ENCODE measurements around the gene OR52L1.
"Not testable (repeated sequence)": the region's sequence is repeated elsewhere in the genome, so short reads cannot be mapped to it uniquely, and the experiment has no call there.

The OR52L1 gene

DNA sequence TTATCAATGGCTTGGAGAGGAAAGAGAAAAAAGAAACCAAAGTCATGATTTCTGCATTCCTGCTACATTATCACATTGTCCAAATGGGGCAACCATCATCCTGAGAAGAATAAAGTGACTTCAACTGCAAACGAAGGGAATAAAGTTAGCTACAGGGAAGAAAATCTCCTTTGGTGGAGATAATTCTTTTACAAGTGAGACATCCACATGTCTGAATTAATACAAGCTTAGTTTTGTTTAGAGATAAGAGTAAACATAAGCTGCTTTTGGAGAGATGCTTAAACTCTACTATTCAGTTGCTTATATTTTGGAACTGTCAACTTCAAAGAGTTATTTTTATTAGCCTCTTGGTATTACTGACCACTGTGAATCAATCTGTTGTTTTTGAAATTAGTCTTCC is at the start of gene OR52L1:
Gene OR52L1, minus strand, starts transcription at position 101 of the 400 bp plus-strand sequence. Its CDS starts 55 bp downstream, at position 46.
- DNase-seq (ENCODE audit: low spot score): no peak

GRCh38 chr11:6030708-6031405 is 44.1 kb upstream of the OR52L1 start, which contains the start of gene OR56A1:
Gene OR56A1 (minus strand): TSS chr11:6030758. CDS start chr11:6027692, 3,066 bp downstream.
- DNase-seq (ENCODE audit: low spot score): no peak

- DNase-seq (ENCODE audit: low spot score): no peak
Measured at GRCh38 chr11:6027501-6027900, 40.7 kb upstream of the OR52L1 start.

DNA sequence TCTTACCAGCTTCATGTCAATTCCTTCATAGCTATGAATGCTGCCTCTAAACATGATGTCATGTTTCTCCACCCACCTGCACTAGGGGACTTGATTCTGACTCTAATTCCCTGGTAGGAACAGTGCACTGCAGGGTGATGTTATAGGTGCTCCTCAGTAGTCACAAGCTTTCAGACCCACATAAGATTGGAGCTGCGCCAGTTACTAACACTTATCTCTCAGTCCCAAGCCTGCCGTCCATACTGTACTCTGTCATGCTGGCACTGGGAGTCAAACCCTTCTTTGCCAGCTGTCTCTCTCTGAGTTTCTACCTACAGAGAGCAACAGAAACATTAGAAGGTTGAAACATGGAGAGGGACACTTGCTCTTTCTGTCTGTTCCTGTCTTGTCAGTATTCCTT is 38.3 kb upstream of the OR52L1 start:
- DNase-seq (ENCODE audit: low spot score): no peak

GRCh38 chr11:6022956-6023355 is 36.2 kb upstream of the OR52L1 start:
- DNase-seq (ENCODE audit: low spot score): peak; percentile 51

DNA sequence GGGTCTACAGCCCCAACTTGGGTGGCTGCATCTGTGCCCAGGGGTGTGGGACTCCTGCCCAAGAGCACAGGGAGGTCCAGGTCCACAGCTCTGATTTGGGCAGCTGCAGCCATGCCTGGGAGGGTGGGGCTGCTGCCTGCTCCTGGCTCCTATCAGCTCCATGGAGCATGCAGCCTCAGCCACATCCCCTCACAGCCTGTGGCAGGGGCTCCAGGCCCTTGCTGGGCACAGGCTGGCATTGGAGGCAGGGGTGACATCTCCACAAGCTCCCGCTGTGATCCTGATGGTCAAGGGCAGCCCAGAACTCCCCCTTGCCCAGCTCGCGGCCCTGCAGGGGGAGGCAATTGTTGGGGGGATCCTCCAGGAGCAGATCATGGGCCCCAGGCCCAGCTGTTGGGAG is 26.3 kb upstream of the OR52L1 start:
- no peak for DNase-seq (ENCODE audit: low spot score)

DNA sequence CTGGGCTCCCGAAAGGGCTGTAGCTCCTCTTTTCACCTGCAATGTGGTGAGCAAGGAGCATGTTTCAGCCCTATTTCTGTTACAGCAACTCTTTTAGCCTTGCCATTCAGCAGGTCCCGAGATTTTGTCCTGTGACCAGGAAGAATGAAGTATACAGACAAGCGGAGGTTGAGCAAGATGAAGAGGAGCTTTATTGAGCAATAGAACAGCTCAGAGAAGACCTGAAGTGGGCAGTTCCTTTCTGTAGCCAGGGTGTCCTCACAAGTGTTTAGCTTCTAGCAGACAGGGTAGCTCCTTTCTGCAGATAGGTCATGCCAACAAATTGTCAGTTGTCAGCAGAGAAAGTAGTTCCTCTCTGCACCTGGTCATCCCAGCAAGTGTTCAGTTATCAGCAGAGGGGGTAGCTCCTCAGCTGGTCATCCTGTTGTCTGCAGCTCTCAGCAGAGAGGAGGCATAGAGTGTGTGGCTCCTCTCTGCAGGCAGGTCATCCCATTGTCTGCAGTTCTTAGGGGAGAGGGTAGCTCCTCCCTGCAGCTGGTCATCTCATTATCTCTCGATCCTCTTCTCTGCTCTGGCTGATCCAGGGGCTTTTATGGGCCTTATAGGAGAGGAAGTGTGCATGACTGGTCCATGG is 25.4 kb upstream of the OR52L1 start:
- DNase-seq (ENCODE audit: low spot score): no peak

- DNase-seq (ENCODE audit: low spot score): no peak
Measured at GRCh38 chr11:6006846-6007245, 20.1 kb upstream of the OR52L1 start, which contains the start of gene OR56A4. Gene OR56A4 (minus strand): TSS chr11:6006946. CDS start chr11:6002992, 3,954 bp downstream.

- DNase-seq (ENCODE audit: low spot score): no peak
Measured at GRCh38 chr11:6006395-6006794, 19.6 kb upstream of the OR52L1 start.

- DNase-seq (ENCODE audit: low spot score): no peak
Measured at GRCh38 chr11:6002202-6002699, 15.5 kb upstream of the OR52L1 start.

DNA sequence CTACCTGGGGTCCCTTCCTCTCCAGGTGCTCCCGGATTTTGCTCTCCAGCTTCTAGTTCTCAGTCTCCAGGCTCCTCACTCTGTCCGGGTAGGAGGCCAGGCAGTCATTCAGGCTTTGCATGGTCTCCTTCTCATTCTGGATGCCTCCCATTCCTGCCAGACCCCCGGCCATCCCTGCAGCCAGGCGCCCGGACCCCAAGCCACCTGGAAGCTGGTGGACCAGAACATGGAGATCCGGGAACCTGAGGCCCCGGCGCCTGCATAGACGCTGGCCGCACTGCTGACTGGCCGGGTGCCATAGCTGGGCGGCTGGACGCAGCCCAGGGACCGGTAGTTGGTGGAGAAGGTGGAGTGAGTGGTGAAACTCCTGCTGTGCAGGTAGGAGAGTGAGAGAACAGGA is 8.0 kb upstream of the OR52L1 start:
- no peak for DNase-seq (ENCODE audit: low spot score)

GRCh38 chr11:5992604-5993251 is 5.9 kb upstream of the OR52L1 start:
- DNase-seq (ENCODE audit: low spot score): peak; percentile 48

GRCh38 chr11:5992150-5992549 is 5.4 kb upstream of the OR52L1 start:
- no peak for DNase-seq (ENCODE audit: low spot score)

DNA sequence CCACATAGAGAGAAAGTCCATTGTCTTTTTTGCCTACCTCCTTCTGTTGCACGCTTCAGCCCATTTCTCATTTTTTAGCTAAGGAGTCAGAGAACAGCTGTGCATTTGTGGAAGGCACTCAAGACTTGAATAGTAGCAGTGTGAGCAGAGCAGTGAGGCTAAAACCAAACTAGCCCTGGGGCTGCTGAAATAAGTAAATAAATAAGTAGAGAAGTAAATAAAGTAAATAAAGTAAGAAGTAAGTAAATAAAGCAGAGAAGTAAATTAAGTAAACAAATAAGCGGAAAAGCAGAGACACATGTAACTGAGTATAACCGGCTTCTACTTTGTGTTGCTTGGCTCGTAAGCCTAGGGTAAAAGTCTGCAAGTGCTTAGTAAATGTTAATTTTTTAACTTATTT is 2.4 kb upstream of the OR52L1 start:
- DNase-seq (ENCODE audit: low spot score): no peak

DNA sequence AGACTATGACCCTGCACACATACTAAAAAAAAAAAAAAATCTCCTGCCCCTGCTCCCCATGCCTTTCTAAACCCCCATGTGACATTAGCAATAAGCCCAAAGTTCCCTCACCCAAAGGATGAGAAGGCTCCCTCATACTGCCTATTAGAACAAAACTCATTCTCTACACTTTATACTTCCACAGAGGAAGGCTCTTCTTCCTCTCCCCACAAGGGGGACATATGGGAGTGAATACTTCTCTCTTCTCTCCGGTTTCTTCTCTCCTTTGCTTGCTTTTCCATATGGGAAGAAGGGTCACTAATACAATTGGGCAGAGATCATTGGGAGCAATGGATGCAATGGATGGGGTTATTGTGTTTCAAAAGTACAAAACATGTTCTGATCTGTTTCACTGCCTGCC is 3.3 kb downstream of the OR52L1 start:
- DNase-seq (ENCODE audit: low spot score): no peak

DNA sequence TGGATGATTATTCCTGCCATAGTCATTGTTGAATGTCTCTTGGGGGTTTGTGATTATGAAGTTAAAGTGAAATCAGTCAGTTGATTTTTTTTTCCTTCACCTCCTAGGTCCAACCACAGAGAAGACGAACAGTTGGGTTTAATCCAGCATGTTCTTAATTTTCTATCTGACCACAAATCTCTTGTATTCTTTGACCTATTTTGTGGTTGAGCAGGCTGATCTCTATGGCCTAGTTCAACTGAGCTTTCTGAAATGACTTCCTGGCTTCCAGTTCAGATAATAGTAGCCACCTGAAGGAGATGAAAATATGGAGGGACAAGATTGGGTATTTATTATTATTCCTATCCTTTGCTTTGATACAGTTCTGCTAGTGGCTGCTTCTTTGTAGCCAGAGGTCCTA is 13.3 kb downstream of the OR52L1 start:
- DNase-seq (ENCODE audit: low spot score): no peak

GRCh38 chr11:5968394-5968793 is 18.4 kb downstream of the OR52L1 start, which contains the start of gene OR56A5:
Gene OR56A5 (minus strand): TSS chr11:5968494. CDS start chr11:5968494, 0 bp downstream.
- no peak for DNase-seq (ENCODE audit: low spot score)

DNA sequence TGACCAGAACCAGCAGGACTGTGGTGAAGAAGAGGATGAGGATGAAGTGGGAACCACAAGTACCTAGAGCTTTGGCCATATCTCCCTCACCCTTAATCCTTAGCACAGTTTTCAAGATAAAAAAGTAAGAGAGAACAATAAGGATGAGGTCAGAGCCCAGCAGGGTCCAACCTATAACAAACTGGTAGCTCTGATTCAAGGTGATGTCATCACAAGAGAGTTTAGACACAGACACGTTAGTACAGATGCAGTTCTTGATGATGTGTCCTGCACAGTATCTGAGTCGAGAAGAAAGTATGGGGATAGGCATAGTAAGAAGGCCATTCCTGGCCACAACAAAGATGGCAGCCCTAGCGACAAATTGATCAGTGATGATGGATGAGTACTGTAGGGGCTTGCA is 19.1 kb downstream of the OR52L1 start:
- DNase-seq (ENCODE audit: low spot score): no peak

DNA sequence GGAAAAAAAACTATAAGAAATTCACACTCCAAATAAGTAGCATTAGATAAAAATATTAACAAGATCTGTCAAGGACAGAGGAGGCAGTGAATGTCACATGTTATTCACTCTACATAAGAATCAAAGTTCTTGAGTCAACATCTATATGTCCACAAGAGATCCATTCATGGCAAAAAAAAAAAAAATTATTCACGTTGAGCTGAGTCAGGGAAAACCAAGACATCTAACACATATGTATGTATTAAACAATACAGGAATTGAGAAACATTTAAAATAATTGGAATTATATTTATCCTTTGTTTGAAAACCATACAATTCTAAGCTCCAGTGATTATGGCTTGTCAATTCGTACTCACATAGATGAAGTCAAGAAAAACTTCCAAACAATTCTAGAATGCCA is 19.8 kb downstream of the OR52L1 start:
- no peak for DNase-seq (ENCODE audit: low spot score)

DNA sequence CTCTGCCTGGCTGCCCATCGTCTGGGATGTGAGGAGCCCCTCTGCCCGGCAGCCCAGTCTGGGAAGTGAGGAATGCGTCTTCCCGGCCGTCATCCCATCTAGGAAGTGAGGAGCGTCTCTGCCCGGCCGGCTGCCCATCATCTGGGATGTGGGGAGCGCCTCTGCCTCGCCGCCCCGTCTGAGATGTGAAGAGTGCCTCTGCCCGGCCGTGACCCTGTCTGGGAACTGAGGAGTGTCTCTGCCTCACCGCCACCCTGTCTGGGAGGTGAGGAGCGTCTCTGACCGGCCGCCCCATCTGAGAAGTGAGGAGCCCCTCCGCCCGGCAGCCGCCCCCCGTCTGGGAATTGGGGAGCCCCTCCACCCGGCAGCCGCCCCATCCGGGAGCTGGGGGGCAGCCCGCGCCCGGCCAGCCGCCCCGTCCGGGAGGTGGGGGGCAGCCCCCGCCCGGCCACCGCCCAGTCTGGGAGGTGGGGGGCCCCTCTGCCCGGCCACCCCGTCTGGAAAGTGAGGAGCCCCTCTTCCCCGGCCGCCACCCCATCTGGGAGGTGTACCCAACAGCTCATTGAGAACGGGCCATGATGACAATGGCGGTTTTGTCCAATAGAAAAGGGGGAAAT is 26.0 kb downstream of the OR52L1 start:
- DNase-seq (ENCODE audit: low spot score): not testable (repeated sequence)

DNA sequence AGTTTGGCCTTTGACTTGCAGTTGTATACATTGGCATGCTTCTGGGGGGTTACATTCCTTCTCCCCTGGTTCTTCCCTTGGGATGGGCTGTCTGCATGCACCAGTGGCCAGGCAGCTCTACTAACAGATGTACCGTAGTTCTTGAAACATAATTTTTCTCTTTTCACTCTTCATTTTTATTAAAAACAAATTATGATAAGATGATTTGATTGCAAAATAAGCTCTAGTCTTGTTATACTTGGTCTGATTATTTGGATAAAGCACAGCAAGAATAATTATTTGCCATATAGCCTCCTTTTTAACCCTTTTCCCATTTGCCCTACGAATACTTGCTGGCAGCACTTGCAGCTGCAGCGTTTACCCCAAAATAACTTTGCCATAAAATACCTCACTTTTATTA is 31.2 kb downstream of the OR52L1 start:
- DNase-seq (ENCODE audit: low spot score): no peak

GRCh38 chr11:5941951-5942350 is 44.8 kb downstream of the OR52L1 start, which contains the start of gene OR56A3:
Gene OR56A3 (plus strand): TSS chr11:5942251. CDS start chr11:5947347, 5,096 bp downstream.
- no peak for DNase-seq (ENCODE audit: low spot score)

All from cerebellar cortex (tissue), 1 donor.